Left lung (tissue), 10 donors: ENCODE data around the gene INPP5A. TPM values are rescaled to one million over a fixed set of nuclear protein-coding genes. Genes with fewer than 3 reads are reported as not detected.

ENCODE experiments used
- ATAC-seq: fragments of 200-7000 bp; cut with Tn5 transposase; one replicate; pipeline ENCODE4 v1.9.1; 2020; ENCODE audit warnings: moderate library complexity
- DNase-seq, 4 donors: peaks; one replicate each; pipeline ENCODE4 v3.0.0-alpha.2; 2013 to 2020
- H3K27ac ChIP-seq, 2 donors: fragments of 200-600 bp; sonication (generic) in 1 of 2; one replicate each; pipeline versions ENCODE4 v1.5.0 to v1.8.0; 2020 to 2021
- H3K27me3 ChIP-seq, 2 donors: fragments of 200-600 bp; sonication (generic) in 1 of 2; one replicate each; pipeline versions ENCODE4 v1.5.0 to v1.8.0; 2020 to 2021
- H3K36me3 ChIP-seq, 2 donors: fragments of 200-600 bp; sonication (generic) in 1 of 2; one replicate each; pipeline versions ENCODE4 v1.5.0 to v1.8.0; 2020 to 2021
- H3K4me1 ChIP-seq, 2 donors: fragments of 200-600 bp; one replicate each; pipeline ENCODE4 v1.8.0; 2021
- H3K4me3 ChIP-seq, 2 donors: fragments of 200-600 bp; sonication (generic) in 1 of 2; one replicate each; pipeline versions ENCODE4 v1.5.0 to v1.8.0; 2020 to 2021; ENCODE audit warnings: mild to moderate bottlenecking in 1 of 2
- H3K9me3 ChIP-seq, 2 donors: fragments of 200-600 bp; sonication (generic) in 1 of 2; one replicate each; pipeline versions ENCODE4 v1.5.0 to v1.8.0; 2020 to 2021
- CTCF ChIP-seq, 2 donors: fragments of 200-600 bp; sonication (generic) in 1 of 2; IDR thresholded peaks; one replicate each; pipeline versions ENCODE4 v1.5.0 to v1.8.0; 2021; ENCODE audit warnings: antibody characterized with exemption in 2 of 2
- intact Hi-C, 2 donors: fragments of 100-400 bp; cut with DNase I; formaldehyde crosslinking; loops; one replicate each; pipeline versions ENCODE4 v1.11.2 to v1.14.2; 2022
- polyA plus RNA-seq, 6 donors: library from polyadenylated mRNA; unstranded; fragments of 120-200 nt; gene quantifications; one replicate each; pipeline ENCODE4 v1.2.1, GENCODE V29; 2013; ENCODE audit not compliant: insufficient read length in 6 of 6
- total RNA-seq, 2 donors: library from RNA; stranded (reverse); fragmentation: NEBNext Ultra II Directional; extraction: Animal tissue kit (Norgen Biotek cat#: 25700); gene quantifications; one replicate each; pipeline ENCODE4 v1.2.1, GENCODE V29; 2021
- donor health status: DM: no; HTN: yes; CAD: no.
- donor health status: DM: no; HTN: no; CAD: no.

Gene INPP5A
- total and polyA plus RNA-seq, 8 donors = 32.0 to 44.0 (median 36.8) TPM

DNA sequence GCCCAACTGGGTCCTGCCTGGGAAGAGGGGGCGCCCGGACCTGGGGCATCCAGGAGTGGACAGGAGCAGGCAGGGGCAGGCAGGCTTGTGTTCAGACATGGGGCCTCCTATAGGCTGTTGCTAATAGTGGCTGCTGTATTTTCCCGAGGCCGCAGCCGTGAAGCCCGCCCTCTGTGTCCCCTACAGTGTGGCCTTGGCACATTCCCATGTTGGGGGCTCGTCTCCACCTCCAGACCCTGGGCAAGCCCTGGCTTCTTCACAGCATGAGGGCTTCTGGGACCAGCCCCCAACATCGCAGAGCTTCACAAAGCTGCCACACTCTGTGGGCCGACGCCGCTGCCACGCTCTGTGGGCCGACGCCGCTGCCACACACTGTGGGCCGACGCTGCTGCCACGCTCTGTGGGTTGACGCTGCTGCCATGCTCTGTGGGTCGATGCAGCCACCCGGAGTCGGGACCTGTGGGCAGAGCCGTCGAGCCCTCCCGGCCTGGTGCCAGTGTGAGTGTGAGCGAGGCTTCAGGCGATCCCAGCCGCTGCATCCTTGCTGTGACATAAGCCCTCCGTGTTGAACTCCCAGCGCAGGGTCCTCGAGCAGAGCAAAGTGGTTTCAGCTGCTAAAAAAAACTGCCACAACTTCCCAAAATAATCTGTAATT lies 109.0 kb downstream of the INPP5A start:
- H3K27me3 ChIP-seq = no peaks in the 10 kb centered on the region
- H3K4me3 ChIP-seq = no peak overlapping the region
- peak in 2 of 4 donors; percentile 22 to 69 for DNase-seq
- ATAC-seq = no peak
- no peaks in the 10 kb centered on the region for H3K4me1 ChIP-seq
- H3K36me3 ChIP-seq = peaks cover 0 to 33% of the 10 kb centered on the region in 2 donors
- H3K27ac ChIP-seq = no peak overlapping the region
- intact Hi-C loops = no loop called here
- no peaks in the 10 kb centered on the region for H3K9me3 ChIP-seq
- no peak for TF ChIP-seq CTCF (IDR thresholded peaks at IDR 0.05)

DNA sequence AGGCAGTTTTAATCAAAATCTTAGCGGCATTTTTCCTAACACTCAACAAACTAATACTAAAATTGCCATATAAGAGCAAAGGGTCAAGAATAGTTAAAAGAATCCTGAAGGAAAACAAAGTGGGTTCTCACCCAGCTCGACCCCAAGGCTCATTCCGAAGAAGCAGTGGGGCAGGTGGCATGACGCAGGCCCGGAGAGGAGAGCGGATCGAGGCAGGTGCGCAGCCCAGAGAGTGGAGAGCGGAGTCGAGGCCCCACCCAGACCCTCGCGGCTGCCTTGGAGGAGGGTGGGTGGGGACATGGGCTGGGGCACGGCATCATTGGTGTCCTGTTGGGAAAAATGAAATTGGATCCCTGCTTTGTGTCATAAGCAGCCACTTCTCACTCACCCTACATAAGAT lies 109.8 kb downstream of the INPP5A start:
- no peak overlapping the region for H3K27ac ChIP-seq
- no peak overlapping the region for H3K4me3 ChIP-seq
- TF ChIP-seq CTCF (IDR thresholded peaks at IDR 0.05) = no peak
- peaks cover 0 to 37% of the 10 kb centered on the region in 2 donors for H3K36me3 ChIP-seq
- DNase-seq (peak in 2 of 4 donors; percentile 17 to 29), ATAC-seq (no peak)
- no peaks in the 10 kb centered on the region for H3K9me3 ChIP-seq
- H3K27me3 ChIP-seq = no peaks in the 10 kb centered on the region
- intact Hi-C loops = no loop called here
- no peaks in the 10 kb centered on the region for H3K4me1 ChIP-seq

DNA sequence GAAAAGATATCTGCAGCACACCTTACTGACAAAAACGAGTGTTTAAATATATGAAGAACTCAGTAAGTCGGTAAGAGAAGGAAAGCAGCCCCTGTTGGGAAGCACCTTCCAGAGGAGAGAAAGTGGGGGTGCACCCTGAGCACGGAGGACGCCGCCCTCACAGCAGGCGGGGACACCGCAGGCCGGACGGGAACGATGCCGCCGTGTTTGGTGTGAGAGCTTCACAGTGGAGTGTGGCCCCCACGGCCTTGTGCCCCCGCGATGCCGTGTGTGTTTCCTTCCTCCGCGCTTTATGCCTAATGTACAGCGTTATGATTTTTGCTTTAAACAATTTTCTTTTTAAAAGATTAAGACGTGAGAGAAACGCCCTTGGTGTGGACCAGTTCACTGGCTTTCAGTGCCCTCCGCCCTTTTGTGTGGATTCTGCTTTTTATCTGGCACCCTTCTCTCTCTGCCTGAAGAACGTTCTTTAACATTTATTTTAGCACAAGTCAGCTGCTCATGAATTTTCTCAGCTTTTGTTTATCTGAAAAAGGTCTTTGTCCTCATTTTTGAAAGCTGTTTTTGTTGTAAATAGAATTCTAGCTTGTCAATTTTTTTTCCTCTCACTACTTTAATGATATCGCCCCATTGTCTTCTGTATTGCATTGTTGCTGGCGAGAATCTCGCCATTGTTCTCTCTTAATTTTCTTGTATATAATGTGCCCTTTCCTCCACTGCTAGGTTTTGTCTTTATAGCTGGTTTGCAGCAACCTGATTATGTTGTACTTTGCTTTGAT lies 110.7 kb downstream of the INPP5A start:
- ATAC-seq (no peak), DNase-seq (peak in 2 of 4 donors; percentile 15 to 74)
- no peaks in the 10 kb centered on the region for H3K4me1 ChIP-seq
- no peak for TF ChIP-seq CTCF (IDR thresholded peaks at IDR 0.05)
- intact Hi-C loops = no loop called here
- peaks cover 0 to 45% of the 10 kb centered on the region in 2 donors for H3K36me3 ChIP-seq
- H3K4me3 ChIP-seq = no peak overlapping the region
- H3K27me3 ChIP-seq = no peaks in the 10 kb centered on the region
- H3K27ac ChIP-seq = no peak overlapping the region
- no peaks in the 10 kb centered on the region for H3K9me3 ChIP-seq

- no peak overlapping the region for H3K27ac ChIP-seq
- H3K36me3 ChIP-seq = peaks cover 0 to 47% of the 10 kb centered on the region in 2 donors
- no peaks in the 10 kb centered on the region for H3K4me1 ChIP-seq
- no peaks in the 10 kb centered on the region for H3K27me3 ChIP-seq
- intact Hi-C loops = no loop called here
- no peak for DNase-seq
- no peak overlapping the region for H3K4me3 ChIP-seq
- H3K9me3 ChIP-seq = no peaks in the 10 kb centered on the region
- TF ChIP-seq CTCF (IDR thresholded peaks at IDR 0.05) = no peak
- ATAC-seq = no peak
Measured at GRCh38 chr10:132648851-132649528, 111.4 kb downstream of the INPP5A start.
